H4 (cell line): ENCODE results near the gene GFAP. TPM values are rescaled to one million over a fixed set of nuclear protein-coding genes. Genes with fewer than 3 reads are reported as not detected.

Source experiments
- DNase-seq: peaks from one replicate; pipeline ENCODE4 v3.0.0-alpha.2; 2015; ENCODE audit warnings: low spot score
- total RNA-seq: library from RNA; depleted of rRNA; stranded (reverse); fragments of >200 nt; shearing (Covaris generic); gene quantifications from 2 replicates; pipeline ENCODE4 v1.2.3, GENCODE V29; 2014

Gene GFAP
- total RNA-seq, 1 experiment from 2014 or later: not detected

DNA sequence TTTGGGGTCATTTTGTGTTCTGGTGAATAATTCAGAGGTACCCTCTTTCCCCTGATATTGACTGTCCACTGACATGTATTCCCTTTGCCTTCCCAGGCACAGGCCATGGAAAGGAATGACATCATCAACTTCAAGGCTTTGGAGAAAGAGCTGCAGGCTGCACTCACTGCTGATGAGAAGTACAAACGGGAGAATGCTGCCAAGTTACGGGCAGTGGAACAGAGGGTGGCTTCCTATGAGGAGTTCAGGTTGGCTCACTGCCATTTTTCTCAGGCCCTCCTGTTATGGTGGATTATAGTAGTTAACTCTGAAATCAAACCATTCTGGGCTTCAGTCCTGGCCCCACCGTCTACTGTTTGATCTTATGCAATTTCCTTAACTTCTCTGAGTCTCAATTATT lies 14.4 kb downstream of the GFAP start:
- DNase-seq: peak; percentile 96

DNA sequence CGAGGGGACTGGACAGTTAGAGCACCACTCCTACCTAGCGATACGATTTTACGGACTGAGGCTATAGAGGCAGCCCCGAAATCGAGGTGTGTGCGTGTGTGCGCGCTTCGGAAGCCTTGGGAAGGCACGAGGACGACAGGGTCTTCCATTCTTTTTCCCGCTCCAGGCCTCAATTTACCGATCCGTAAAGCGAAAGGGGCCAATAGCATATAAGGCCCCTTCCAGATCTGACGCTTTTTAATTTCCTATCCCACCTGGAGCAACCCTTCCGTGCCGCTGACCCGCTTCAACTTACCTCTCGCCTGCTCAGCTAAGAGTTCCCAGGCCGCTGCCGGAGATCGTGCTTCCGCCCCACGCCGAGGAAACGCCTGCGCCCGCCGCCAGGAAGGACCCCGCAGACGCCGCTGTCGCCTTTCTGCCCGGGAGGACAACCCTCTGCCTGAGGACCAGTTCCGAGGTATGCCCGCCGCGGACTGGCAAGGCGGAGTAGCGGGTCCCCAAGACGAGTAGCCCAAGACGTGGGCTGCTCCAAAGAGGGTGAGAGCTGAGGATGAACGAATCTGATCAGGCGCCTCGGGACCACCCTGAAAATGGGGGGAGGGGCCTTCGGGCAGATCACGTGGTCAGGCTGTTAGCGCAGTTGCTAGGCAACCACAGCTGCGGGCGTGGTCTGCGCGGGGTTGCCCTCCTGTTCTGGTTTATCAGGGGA lies 16.1 kb downstream of the GFAP start, which contains the start of gene EFTUD2:
TSS of gene EFTUD2 (minus strand) at position 372 of the 709 bp plus-strand sequence. CDS start 4,924 bp downstream, outside the sequence.
- DNase-seq: peak; percentile 87

GRCh38 chr17:44898768-44899073 lies 16.6 kb downstream of the GFAP start:
- DNase-seq: no peak

DNA sequence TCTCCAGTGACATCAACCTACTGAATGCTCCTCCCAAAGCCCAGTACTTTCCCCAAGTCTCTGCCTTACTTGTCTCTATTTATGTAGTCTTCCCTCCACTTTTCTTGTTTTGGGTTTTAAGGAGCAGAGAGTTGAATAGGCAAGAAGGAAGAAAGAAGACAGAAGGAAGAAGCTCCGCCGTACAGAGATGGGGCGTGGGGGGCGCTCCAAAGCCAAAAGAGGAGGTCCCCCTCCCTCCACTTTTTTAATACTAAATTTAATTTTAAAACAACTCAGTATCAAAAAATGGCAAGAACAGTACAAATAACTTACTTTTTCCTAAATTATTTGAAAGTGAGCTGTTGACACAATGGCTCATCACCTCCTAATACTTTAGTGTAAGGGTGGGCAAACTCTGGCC lies 20.7 kb downstream of the GFAP start:
- no peak for DNase-seq

- no peak for DNase-seq
Observed at GRCh38 chr17:44892250-44892649, 23.1 kb downstream of the GFAP start.

GRCh38 chr17:44889003-44889402 lies 26.3 kb downstream of the GFAP start:
- DNase-seq: no peak

- DNase-seq: no peak
Observed at GRCh38 chr17:44887971-44888954, 27.0 kb downstream of the GFAP start.

GRCh38 chr17:44887016-44887415 lies 28.3 kb downstream of the GFAP start:
- no peak for DNase-seq

- no peak for DNase-seq
Observed at GRCh38 chr17:44884941-44885340, 30.4 kb downstream of the GFAP start.

GRCh38 chr17:44881145-44881544 lies 34.2 kb downstream of the GFAP start:
- DNase-seq: no peak

DNA sequence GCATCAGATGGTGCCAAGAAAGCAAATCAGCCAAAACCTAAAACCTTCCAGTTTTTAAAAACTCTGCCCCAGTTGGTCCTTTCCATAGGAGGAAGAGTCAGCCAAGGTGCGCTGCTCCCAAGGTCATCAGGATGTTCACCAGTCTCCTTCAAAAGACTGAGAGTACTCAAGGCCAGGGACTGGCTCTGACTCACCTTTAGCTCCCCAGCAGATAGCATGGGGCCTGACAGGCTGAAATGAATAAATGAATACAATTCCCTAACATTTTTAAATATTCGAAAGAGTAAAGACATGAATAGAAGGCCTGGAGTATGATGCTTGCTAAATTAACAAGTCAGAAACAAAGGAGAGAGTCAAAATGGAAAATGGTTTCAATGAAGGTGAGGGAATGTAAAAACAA lies 35.2 kb downstream of the GFAP start:
- DNase-seq: no peak

DNA sequence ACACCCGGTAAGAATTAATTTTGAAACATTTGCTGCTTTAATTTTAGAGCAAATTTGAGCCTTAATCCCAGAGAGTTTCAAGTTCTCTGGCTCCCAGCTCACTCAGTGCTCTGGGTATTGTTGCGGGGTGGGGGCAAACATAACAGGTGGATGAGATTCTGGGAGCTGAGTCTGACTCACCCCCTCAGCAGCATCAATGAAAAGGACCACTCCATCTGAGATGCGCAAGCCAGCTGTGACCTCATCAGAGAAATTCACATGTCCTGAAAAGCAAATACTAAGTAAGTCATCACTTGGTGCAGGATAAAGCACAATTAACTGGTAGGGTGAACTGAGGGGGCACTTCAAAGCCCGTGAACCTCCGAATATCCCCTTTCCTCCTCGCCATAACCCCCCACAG lies 35.9 kb downstream of the GFAP start:
- DNase-seq: no peak

DNA sequence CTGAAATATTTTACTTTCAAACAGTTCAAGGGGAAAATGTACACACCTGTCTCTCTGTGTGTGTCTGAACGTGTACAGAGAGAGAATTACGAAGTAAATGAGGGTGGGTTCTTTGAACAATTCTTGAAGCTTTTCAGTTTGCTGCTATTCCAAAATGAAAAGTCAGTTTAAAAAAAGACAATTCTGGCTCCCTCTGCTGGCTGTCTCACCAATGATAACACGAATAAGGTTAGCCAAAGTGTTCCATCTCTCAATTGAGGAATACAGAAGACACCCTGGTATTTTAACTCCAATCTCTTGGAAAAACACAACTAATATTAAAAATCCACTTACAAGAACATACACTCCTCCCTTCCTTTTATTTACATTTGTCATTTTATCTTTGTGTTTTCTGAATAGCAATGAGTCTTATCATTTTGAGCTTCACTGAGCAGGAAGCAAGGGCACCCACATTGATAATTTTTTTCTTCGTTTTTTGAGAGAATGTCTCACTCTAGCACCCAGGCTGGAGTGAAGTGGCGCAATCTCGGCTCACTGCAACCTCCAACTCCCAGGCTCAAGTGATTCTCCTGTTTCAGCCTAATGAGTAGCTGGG lies 36.6 kb downstream of the GFAP start:
- DNase-seq: no peak

DNA sequence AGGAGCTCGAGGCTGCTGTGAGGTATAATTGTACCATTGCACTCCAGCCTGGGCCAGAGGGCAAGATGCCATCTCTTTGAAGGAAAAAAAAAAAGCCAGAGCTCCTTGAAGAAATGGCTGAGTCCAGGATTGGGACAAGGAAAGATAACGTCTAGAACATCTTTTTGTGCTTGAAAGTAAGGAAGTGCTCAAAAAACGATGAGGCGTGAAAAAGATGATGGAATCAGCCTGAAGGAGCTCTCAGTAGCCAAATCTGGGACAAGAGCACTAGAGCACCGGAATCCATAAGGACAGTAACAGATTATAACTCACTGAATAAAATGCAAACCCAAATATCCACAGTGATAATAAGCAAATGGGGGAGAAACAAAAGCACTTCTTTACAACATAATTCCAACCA lies 38.2 kb downstream of the GFAP start:
- DNase-seq: no peak

GRCh38 chr17:44875761-44876160 lies 39.5 kb downstream of the GFAP start:
- no peak for DNase-seq

GRCh38 chr17:44872131-44872768 lies 43.0 kb downstream of the GFAP start:
- DNase-seq: no peak

- no peak for DNase-seq
Observed at GRCh38 chr17:44871556-44871955, 43.7 kb downstream of the GFAP start.

DNA sequence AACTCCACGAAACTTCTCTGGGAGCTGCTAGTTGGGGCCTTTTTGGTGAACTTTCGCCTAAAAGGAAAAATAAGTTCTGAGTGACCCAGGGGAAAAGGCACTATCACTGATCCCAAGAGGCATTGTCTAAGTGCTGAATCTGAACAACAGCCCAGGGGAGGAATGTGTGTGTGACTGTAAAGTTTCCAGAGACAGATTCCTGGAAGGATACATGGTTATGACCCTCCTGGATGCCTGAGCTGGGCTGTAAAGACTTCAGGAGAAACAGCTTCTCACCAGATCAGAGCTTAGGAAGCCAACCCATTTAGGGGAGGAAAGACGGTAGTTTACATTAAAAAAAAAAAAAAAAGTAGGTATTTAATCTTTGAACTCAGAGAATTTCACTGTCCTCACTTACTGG lies 47.5 kb downstream of the GFAP start:
- no peak for DNase-seq

DNA sequence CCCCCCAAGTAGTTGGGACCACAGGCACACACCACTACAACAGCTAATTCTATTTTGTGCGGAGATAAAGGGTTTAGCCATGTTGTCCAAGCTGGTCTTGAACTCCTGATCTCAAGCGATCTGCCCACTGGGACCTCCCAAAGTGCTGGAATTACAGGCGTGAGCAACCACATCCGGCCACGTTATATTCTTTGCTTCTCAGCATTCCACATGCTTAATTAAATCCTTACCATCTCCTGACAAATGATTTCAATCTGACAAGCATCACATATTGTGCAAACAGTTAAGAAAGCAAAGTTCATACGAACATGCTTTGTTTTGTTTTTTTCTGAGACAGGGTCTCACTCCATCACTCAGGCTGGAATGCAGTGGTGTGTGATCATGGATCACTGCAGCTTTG lies 49.4 kb downstream of the GFAP start:
- DNase-seq: no peak

GRCh38 chr17:44865231-44865660 lies 50.1 kb downstream of the GFAP start:
- peak; percentile 59 for DNase-seq

GRCh38 chr17:44864831-44865230 lies 50.5 kb downstream of the GFAP start:
- DNase-seq: no peak
